Fibroblast of lung (primary cell): Measurements from ENCODE around the gene CNKSR3.

Experiments
- CTCF ChIP-seq, 2 donors: IDR thresholded peaks in 1 of 2; conservative IDR thresholded peaks in 1 of 2; 1 replicate in 1 of 2; 2 replicates in 1 of 2; pipeline ENCODE4 v1.5.1; 2011 to 2012; ENCODE audit warnings: low read length in 2 of 2, control low read depth in 1 of 2, inconsistent platforms in 1 of 2, low read depth in 1 of 2, mild to moderate bottlenecking in 1 of 2
- EZH2 ChIP-seq: IDR thresholded peaks from 2 replicates; pipeline ENCODE4 v1.5.1; 2012; ENCODE audit warnings: low read length, control low read depth, mild to moderate bottlenecking; ENCODE audit errors: missing control alignments

GRCh38 chr6:154373971-154374370, 136.5 kb downstream of the CNKSR3 start:
- TF ChIP-seq CTCF (conservative IDR thresholded peaks at IDR 0.05 in 1 of 2, IDR thresholded peaks at IDR 0.05 in 1 of 2; ENCODE audit: low read depth in 1 of 2, low read length in 2 of 2) (no peak), EZH2 (no peak)
